Left ventricle myocardium superior (tissue), 1 donor: ENCODE measurements around the gene TMEM150B. TPM values are rescaled to one million over a fixed set of nuclear protein-coding genes. Genes with fewer than 3 reads are reported as not detected.

ENCODE experiments used
- ATAC-seq: fragments of 200-7000 bp; cut with Tn5 transposase; one replicate; pipeline ENCODE4 v1.9.1; 2020; ENCODE audit warnings: mild to moderate bottlenecking, moderate library complexity
- DNase-seq: peaks from one replicate; pipeline ENCODE4 v3.0.0-alpha.2; 2020
- intact Hi-C: fragments of 100-400 bp; cut with micrococcal nuclease; formaldehyde crosslinking; loops from one replicate; pipeline ENCODE4 v1.11.0; 2022
- total RNA-seq: library from RNA; stranded (reverse); fragmentation: NEBNext Ultra II Directional; extraction: Animal tissue kit (Norgen Biotek cat#: 25700); gene quantifications from one replicate; pipeline ENCODE4 v1.2.1, GENCODE V29; 2021
- donor health status: DM: no; HTN: yes; CAD: no; lungs with severe emphysema.

Gene TMEM150B
- total RNA-seq, 1 donor from 2014 or later, result 1.2 TPM

DNA sequence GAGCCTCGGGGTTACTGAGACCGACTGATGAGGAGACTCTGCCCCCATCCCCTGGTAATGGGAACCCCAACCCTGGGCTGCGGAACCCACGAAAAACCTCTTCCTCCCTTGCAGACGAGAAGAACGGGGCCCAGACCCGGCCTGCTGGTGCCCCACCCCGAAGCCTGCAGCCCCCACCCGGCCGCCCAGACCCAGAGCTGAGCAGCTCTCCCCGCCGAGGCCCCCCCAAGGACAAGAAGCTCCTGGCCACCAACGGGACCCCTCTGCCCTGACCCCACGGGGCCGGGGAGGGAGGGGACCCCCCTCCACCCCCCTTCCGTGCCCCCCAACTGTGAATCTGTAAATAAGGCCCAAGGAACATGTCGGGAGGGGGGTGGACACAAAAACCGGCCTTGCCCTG, 13.3 kb downstream of the TMEM150B start:
- ATAC-seq, result no peak
- no peak for DNase-seq
- intact Hi-C loops, result no loop called here

- no peak for DNase-seq
- ATAC-seq, result no peak
- intact Hi-C loops, result no loop called here
Measured at GRCh38 chr19:55311397-55311796, 13.7 kb downstream of the TMEM150B start.

DNA sequence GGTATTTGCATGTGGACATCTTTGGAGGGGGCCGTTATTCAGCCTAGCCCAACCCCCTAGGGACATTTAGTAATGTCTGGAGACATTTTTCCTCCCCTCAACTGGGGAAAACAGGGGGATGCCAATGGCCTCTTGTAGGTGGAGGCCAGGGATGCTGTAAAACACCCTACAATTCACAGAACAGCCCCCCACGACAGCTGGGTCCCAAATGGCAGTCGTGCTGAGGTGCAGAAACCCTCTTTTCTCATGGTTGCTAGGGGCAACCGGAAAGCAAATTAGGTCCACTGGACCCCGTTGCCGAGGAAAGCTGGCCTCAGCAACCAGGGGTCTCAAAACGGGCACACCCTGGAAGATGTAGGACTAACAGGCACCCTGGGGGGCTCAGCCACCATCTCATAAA, 14.6 kb downstream of the TMEM150B start:
- ATAC-seq (no peak), DNase-seq (no peak)
- intact Hi-C loops, result no loop called here

- ATAC-seq, result no peak
- intact Hi-C loops, result no loop called here
- no peak for DNase-seq
Measured at GRCh38 chr19:55309448-55309847, 15.7 kb downstream of the TMEM150B start.

- DNase-seq (no peak), ATAC-seq (no peak)
- intact Hi-C loops, result no loop called here
Measured at GRCh38 chr19:55308281-55308680, 16.9 kb downstream of the TMEM150B start.

GRCh38 chr19:55306712-55307111, 18.4 kb downstream of the TMEM150B start:
- ATAC-seq (no peak), DNase-seq (no peak)
- intact Hi-C loops, result no loop called here

DNA sequence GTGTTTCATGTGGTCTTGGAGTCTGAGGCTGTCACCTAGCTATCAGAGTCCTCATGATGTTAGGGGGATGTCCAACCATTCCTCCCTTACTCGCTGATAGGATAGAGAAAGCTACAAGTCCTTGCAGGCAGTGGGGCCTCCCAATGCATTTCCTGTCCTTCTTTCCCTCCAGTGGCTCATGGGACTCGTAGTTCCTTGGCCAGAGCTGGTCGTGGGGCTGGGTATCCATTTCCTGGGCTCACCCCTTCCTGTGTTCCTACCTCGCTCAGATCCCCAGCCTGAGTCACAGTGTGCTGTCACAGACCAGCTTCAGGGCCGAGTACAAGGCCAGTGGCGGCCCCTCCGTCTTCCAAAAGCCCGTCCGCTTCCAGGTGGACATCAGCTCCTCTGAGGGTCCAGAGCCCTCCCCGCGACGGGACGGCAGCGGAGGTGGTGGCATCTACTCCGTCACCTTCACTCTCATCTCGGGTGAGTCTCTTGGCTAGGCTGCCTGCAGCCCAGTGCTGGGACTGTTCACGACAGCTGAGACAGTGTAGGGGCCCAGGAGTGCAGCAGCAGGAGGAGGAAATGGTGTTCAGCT, 19.1 kb downstream of the TMEM150B start:
- ATAC-seq, result no peak
- intact Hi-C loops, result no loop called here
- DNase-seq, result no peak

GRCh38 chr19:55305491-55305890, 19.6 kb downstream of the TMEM150B start:
- intact Hi-C loops, result no loop called here
- DNase-seq (peak; percentile 49), ATAC-seq (peak; percentile 72)

- ATAC-seq (no peak), DNase-seq (no peak)
- intact Hi-C loops, result no loop called here
Measured at GRCh38 chr19:55304980-55305379, 20.2 kb downstream of the TMEM150B start.

DNA sequence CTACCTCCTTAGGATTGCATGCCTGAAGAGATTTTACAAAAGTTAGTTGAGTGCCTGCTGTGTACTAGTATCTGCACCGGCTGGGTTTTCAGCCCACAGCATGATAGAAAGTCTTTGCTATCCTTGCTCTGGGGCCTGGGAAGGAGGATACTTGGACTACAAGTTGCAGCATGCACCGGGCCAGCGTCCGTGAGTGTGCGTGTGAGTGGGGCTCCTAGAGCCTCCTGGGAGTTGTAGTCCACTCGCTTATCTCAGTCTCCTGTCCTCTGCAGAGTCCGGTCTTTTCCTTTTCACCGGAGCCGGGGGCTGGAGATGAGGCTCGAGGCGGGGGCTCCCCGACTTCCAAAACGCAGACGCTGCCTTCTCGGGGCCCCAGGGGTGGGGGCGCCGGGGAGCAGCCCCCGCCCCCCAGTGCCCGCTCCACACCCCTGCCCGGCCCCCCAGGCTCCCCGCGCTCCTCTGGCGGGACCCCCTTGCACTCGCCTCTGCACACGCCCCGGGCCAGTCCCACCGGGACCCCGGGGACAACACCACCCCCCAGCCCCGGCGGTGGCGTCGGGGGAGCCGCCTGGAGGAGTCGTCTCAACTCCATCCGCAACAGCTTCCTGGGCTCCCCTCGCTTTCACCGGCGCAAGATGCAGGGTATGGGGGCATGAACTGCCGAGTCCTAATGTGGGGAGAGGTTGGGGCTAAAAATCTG, 20.7 kb downstream of the TMEM150B start:
- ATAC-seq (peak; percentile 43), DNase-seq (peak; percentile 53)
- intact Hi-C loops, result no loop called here

GRCh38 chr19:55303477-55303876, 21.7 kb downstream of the TMEM150B start:
- no peak for DNase-seq
- ATAC-seq, result no peak
- intact Hi-C loops, result no loop called here

DNA sequence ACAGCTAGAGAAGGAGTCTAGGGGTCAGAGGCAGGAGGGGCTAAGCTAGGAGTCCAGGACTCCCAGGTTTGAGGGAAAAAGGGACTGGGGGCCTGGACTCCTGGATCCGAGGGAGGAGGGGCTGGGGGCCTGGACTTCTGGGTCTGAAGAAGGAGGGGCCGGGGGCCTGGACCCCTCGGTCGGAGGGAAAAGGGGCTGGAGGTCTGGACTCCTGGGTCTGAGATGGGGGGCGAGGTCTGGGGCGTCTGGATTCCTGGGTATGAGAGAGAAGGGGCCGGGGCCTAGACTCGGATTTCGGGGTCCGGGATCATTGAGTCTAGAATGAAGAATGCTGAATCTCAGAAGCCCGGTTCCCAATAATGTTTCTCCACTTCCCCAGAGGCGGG, 22.8 kb downstream of the TMEM150B start:
- DNase-seq (no peak), ATAC-seq (no peak)
- intact Hi-C loops, result no loop called here

DNA sequence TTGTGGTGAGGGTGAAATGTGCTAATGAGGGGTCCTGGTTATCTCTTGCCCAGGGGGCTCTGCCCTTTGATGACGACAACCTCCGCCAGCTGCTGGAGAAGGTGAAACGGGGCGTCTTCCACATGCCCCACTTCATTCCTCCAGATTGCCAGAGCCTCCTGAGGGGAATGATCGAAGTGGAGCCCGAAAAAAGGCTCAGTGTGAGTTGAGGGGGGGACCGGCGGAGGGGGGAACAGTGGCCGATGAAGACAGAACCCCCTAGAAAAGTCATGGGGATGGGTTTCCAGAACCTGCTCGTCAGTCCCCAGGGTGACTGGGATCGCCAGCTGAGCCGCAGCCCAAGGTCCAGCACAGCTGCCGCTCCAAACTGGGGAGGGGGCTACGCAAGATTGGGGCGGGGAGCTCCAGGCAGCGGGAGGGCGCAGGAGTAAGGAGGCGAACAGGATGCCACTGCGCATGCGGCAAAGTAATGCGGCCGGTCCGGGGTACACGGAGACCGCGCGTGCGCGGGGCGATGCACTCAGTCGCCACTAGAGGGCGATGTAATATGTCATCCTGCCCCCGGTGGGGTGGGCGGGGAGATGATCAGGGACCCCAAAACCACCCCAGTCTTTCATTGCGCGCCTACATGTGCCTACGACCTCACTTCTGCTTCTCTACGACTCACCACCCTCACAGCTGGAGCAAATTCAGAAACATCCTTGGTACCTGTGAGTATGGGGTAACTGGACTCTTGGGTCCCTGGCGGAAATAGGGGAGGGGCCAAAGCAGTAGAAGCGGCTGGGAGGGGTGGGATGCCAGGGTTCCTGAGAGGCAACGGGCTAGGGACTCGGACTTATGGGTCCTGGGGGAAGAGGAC, 23.5 kb downstream of the TMEM150B start:
- intact Hi-C loops, result no loop called here
- DNase-seq, result peak; percentile 94
- peak; percentile 89 for ATAC-seq

GRCh38 chr19:55300886-55301458, 24.2 kb downstream of the TMEM150B start:
- no peak for DNase-seq

DNA sequence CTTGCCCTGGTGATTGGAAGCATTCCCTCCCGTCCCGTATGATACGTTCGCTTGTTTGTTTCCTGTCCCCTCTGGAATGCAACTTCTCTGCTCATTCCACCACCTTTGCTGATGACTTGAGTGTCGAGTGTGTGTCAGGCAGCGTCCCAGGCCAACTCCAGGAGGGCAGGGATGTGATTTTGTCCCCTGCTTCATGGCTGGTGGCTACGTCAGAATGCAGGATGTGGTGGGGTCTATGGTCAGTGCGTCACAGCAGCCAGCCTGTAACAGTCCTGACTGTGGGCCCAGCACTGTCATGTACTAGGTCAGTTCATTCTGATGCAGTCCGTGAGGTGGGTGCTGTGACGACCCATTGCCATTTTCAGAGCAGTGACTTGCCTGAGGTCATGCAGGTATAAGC, 25.1 kb downstream of the TMEM150B start:
- ATAC-seq (no peak), DNase-seq (no peak)
- intact Hi-C loops, result no loop called here

More at GRCh38 chr19:55300886-55301458, 24.2 kb downstream of the TMEM150B start:
- no peak for ATAC-seq
- intact Hi-C loops, result no loop called here

GRCh38 chr19:55297267-55297666, 27.9 kb downstream of the TMEM150B start:
- no peak for ATAC-seq
- intact Hi-C loops, result no loop called here
- DNase-seq, result no peak

DNA sequence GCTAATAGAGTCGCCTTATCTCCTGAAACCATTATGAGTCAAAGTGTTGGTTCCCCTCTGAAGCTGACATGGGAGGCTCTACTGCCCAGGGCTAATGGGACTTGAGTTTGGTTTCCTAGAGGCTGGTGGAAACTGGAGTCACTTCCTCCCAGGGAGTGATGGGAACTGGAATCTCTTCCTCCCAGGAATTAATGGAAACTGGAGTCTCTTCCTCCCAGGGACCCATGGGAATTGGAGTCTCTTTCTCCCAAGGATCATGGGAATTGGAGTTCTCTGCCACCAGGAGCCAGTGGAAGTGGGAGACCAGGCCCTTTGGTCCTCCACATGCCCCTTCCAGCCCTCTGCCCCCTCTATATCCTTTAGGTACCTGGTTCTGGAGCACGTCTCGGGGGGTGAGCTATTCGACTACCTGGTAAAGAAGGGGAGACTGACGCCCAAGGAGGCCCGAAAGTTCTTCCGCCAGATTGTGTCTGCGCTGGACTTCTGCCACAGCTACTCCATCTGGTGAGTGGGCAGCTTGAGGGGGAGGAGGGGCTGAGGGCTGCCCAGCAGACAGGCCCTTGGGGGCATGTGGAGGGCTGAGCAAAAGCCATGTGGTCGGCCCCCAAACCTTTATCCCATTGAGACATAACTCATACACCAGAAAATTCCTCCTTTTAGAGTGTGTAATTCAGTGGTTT, 35.9 kb downstream of the TMEM150B start:
- no peak for DNase-seq
- intact Hi-C loops, result no loop called here
- no peak for ATAC-seq

DNA sequence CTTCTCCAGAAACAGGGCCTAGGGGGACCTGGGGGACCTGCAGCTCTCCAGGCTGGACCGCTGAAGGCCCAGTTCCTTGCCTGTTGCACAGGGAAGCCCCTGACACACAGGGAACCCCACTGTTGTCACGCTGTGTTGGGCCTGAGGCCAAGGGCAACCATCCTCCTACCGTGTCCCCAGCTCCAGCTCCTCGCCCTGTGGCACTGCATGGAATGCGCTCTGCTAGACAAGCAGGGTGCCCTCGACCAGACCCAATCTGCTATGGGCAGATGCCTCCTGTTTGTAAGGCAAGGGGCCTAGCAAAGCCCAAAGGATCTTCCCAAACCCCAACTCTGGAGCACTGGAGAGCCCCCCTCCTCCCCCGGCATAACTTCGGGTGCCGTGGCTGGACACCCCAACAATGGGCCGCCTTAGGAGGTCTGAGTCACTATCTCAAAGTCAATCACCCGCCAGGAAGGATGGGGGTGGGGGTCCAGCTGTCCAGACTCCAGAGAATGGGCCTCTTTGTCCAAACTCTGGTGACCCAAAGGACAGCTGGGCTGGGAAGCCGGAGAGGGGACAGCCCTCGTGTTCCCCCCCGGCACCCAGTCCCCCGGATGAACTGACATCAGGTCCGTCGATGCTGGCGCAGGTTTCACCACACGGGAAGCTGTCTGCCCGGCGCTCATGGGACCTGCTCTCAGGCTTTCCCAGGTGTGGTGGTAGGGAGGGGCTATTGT, 37.6 kb downstream of the TMEM150B start:
- DNase-seq (no peak), ATAC-seq (no peak)
- intact Hi-C loops, result no loop called here
